Measurements from ENCODE around the gene SRGAP3. TPM values are rescaled to one million over a fixed set of nuclear protein-coding genes. Genes with fewer than 3 reads are reported as not detected.

The SRGAP3 gene
- total RNA-seq, 1 experiment from 2014 or later = 17.9 TPM

GRCh38 chr3:9123840-9124239 is 125.6 kb downstream of the SRGAP3 start:
- no peak for ATAC-seq
- H3K4me1 Mint-ChIP-seq = peaks cover 19% of the 10 kb centered on the region
- ChIA-PET CTCF (interaction anchor here (0.6 to 2.2 kb wide), 7 partner anchors 12 to 276 kb away, joined by 3 to 17 read pairs (median 8); partner anchors contain the start of gene SRGAP3), POLR2A (no interaction called here)
- no peak for TF ChIP-seq NR2C2 (CRISPR knock-in tag; IDR thresholded peaks at IDR 0.05)
- TF ChIP-seq ZMAT4 (CRISPR knock-in tag; IDR thresholded peaks at IDR 0.05) = no peak
- TF ChIP-seq TCF7 (CRISPR knock-in tag; IDR thresholded peaks at IDR 0.05; ENCODE audit: low read depth) = no peak
- TF ChIP-seq ZNF281 (CRISPR knock-in tag; IDR thresholded peaks at IDR 0.05) = no peak
- H3K9me3 Mint-ChIP-seq = no peaks in the 10 kb centered on the region
- H3K27me3 Mint-ChIP-seq (ENCODE audit: low read depth) = no peaks in the 10 kb centered on the region
- H3K27ac Mint-ChIP-seq = no peak overlapping the region
- 0 out of 2 replicates have a peak, but pooled peaks cover 3% of the 10 kb centered on the region for H3K36me3 Mint-ChIP-seq
- no peak overlapping the region for H3K4me3 Mint-ChIP-seq
- no peak for DNase-seq (ENCODE audit: low spot score)

- no peak for TF ChIP-seq JAZF1 (CRISPR knock-in tag; IDR thresholded peaks at IDR 0.05)
- no peak for TF ChIP-seq FOXJ3 (CRISPR knock-in tag; IDR thresholded peaks at IDR 0.05; ENCODE audit: borderline replicate concordance)
- TF ChIP-seq, protein P1, sequence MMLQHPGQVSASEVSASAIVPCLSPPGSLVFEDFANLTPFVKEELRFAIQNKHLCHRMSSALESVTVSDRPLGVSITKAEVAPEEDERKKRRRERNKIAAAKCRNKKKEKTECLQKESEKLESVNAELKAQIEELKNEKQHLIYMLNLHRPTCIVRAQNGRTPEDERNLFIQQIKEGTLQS (CRISPR knock-in tag; conservative IDR thresholded peaks at IDR 0.05) = no peak
- no peak for TF ChIP-seq TEAD4 (CRISPR knock-in tag; IDR thresholded peaks at IDR 0.05)
- DNase-seq (ENCODE audit: low spot score) (no peak), ATAC-seq (no peak)
- ChIA-PET CTCF (interaction anchor here (0.7 kb wide), 2 partner anchors 20 to 55 kb away, joined by 3 read pairs; no protein-coding TSS in a partner anchor), POLR2A (no interaction called here)
- Mint-ChIP-seq H3K4me3 (no peak overlapping the region), H3K27ac (no peak overlapping the region), H3K36me3 (0 out of 2 replicates have a peak, but pooled peaks cover 3% of the 10 kb centered on the region), H3K4me1 (peaks cover 19% of the 10 kb centered on the region), H3K9me3 (no peaks in the 10 kb centered on the region), H3K27me3 (ENCODE audit: low read depth) (no peaks in the 10 kb centered on the region)
These were observed 126.6 kb downstream of the SRGAP3 start for GRCh38 chr3:9122732-9123364.

- Mint-ChIP-seq H3K27me3 (ENCODE audit: low read depth) (no peaks in the 10 kb centered on the region), H3K9me3 (no peaks in the 10 kb centered on the region), H3K4me3 (no peak overlapping the region), H3K4me1 (peaks cover 19% of the 10 kb centered on the region), H3K36me3 (0 out of 2 replicates have a peak, but pooled peaks cover 3% of the 10 kb centered on the region), H3K27ac (no peak overlapping the region)
- ATAC-seq = no peak
- CTCF ChIA-PET = interaction anchor here (1.0 to 1.1 kb wide), 2 partner anchors 9 to 128 kb away, joined by 3 to 4 read pairs; partner anchors contain the start of gene SRGAP3
- no peak for DNase-seq (ENCODE audit: low spot score)
- POLR2A ChIA-PET = no interaction called here
- TF ChIP-seq NFE2L1 (CRISPR knock-in tag; IDR thresholded peaks at IDR 0.05) = no peak
- TF ChIP-seq ELF4 (CRISPR knock-in tag; IDR thresholded peaks at IDR 0.05; ENCODE audit: low read depth) = no peak
- TF ChIP-seq, protein P2, sequence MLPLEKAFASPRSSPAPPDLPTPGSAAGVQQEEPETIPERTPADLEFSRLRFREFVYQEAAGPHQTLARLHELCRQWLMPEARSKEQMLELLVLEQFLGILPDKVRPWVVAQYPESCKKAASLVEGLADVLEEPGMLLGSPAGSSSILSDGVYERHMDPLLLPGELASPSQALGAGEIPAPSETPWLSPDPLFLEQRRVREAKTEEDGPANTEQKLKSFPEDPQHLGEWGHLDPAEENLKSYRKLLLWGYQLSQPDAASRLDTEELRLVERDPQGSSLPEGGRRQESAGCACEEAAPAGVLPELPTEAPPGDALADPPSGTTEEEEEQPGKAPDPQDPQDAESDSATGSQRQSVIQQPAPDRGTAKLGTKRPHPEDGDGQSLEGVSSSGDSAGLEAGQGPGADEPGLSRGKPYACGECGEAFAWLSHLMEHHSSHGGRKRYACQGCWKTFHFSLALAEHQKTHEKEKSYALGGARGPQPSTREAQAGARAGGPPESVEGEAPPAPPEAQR (CRISPR knock-in tag; IDR thresholded peaks at IDR 0.05) = no peak
- TF ChIP-seq FOXP1 (CRISPR knock-in tag; IDR thresholded peaks at IDR 0.05; ENCODE audit: borderline replicate concordance) = no peak
- no peak for TF ChIP-seq SMAD4 (CRISPR knock-in tag; IDR thresholded peaks at IDR 0.05)
- no peak for TF ChIP-seq ATF2 (CRISPR knock-in tag; IDR thresholded peaks at IDR 0.05; ENCODE audit: borderline replicate concordance, low read depth)
- TF ChIP-seq ZNF121 (CRISPR knock-in tag; IDR thresholded peaks at IDR 0.05) = no peak
- no peak for TF ChIP-seq GRHL2 (CRISPR knock-in tag; IDR thresholded peaks at IDR 0.05; ENCODE audit: insufficient replicate concordance, severe bottlenecking)
- TF ChIP-seq SMAD3 (CRISPR knock-in tag; IDR thresholded peaks at IDR 0.05; ENCODE audit: borderline replicate concordance) = no peak
- TF ChIP-seq ZNF138 (CRISPR knock-in tag; conservative IDR thresholded peaks at IDR 0.05) = no peak
- no peak for TF ChIP-seq RELA (CRISPR knock-in tag; IDR thresholded peaks at IDR 0.05; ENCODE audit: borderline replicate concordance)
- no peak for TF ChIP-seq CDX4 (CRISPR knock-in tag; IDR thresholded peaks at IDR 0.05; ENCODE audit: borderline replicate concordance)
- TF ChIP-seq, protein P3, sequence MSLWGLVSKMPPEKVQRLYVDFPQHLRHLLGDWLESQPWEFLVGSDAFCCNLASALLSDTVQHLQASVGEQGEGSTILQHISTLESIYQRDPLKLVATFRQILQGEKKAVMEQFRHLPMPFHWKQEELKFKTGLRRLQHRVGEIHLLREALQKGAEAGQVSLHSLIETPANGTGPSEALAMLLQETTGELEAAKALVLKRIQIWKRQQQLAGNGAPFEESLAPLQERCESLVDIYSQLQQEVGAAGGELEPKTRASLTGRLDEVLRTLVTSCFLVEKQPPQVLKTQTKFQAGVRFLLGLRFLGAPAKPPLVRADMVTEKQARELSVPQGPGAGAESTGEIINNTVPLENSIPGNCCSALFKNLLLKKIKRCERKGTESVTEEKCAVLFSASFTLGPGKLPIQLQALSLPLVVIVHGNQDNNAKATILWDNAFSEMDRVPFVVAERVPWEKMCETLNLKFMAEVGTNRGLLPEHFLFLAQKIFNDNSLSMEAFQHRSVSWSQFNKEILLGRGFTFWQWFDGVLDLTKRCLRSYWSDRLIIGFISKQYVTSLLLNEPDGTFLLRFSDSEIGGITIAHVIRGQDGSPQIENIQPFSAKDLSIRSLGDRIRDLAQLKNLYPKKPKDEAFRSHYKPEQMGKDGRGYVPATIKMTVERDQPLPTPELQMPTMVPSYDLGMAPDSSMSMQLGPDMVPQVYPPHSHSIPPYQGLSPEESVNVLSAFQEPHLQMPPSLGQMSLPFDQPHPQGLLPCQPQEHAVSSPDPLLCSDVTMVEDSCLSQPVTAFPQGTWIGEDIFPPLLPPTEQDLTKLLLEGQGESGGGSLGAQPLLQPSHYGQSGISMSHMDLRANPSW (CRISPR knock-in tag; conservative IDR thresholded peaks at IDR 0.05; ENCODE audit: low read depth) = no peak
These were observed 128.0 kb downstream of the SRGAP3 start for GRCh38 chr3:9121366-9122001.

Measured in WTC11 (cell line).